Esophagus squamous epithelium (tissue), 5 donors: Measurements from ENCODE around the gene FKBP8. TPM values are rescaled to one million over a fixed set of nuclear protein-coding genes. Genes with fewer than 3 reads are reported as not detected.

Experiments
- DNase-seq: peaks from one replicate; lab custom pipeline; 2025; lab: John Stamatoyannopoulos, UW
- H3K27ac ChIP-seq, 4 donors: fragments of 200-600 bp; sonication (generic); one replicate each; pipeline ENCODE4 v1.5.1; 2016 to 2019; ENCODE audit warnings: mild to moderate bottlenecking in 1 of 4
- H3K27me3 ChIP-seq, 4 donors: fragments of 200-600 bp; sonication (generic); 1 replicate in 3 of 4; 2 replicates in 1 of 4; pipeline versions ENCODE4 v1.5.1 to v1.6.0; 2017 to 2021; ENCODE audit warnings: antibody characterized with exemption in 1 of 4
- H3K36me3 ChIP-seq, 3 donors: fragments of 200-600 bp; sonication (generic); one replicate each; pipeline ENCODE4 v1.5.1; 2016 to 2019
- H3K4me1 ChIP-seq, 3 donors: fragments of 200-600 bp; sonication (generic); one replicate each; pipeline ENCODE4 v1.5.1; 2017 to 2019
- H3K4me3 ChIP-seq, 4 donors: fragments of 200-600 bp; sonication (generic); 1 replicate in 3 of 4; 2 replicates in 1 of 4; pipeline ENCODE4 v1.5.1; 2016 to 2019; ENCODE audit warnings: mild to moderate bottlenecking in 2 of 4, moderate library complexity in 1 of 4
- H3K9me3 ChIP-seq, 3 donors: fragments of 200-600 bp; sonication (generic); one replicate each; pipeline ENCODE4 v1.5.1; 2016 to 2019
- POLR2A ChIP-seq, 4 donors: fragments of 450-650 bp; IDR thresholded peaks; one replicate each; pipeline ENCODE4 v1.6.1; 2017; ENCODE audit warnings: antibody characterized with exemption in 4 of 4, mild to moderate bottlenecking in 4 of 4, moderate library complexity in 3 of 4
- WGBS, 2 donors: methylation state at CpG; one replicate each; pipeline ENCODE4 v1.1.5; 2018; 5-methylcytosine and 5-hydroxymethylcytosine counted together
- intact Hi-C: fragments of 100-400 bp; cut with DNase I; formaldehyde crosslinking; loops from one replicate; pipeline ENCODE4 v1.15.0; 2022
- total RNA-seq, 4 donors: library from RNA; depleted of rRNA; stranded (reverse); fragments of >200 nt; gene quantifications; one replicate each; pipeline ENCODE4 v1.1.0, GENCODE V29; 2016
- TF ChIP-seq, protein P1 (sequence below), 6 experiments: fragments of 450-650 bp in 4 of 6; fragments of 200-600 bp in 2 of 6; sonication (generic) in 2 of 6; IDR thresholded peaks; one replicate each; pipeline ENCODE4 v1.5.1; 2016 to 2019; ENCODE audit warnings: antibody characterized with exemption in 6 of 6, mild to moderate bottlenecking in 4 of 6, moderate library complexity in 4 of 6
- donor health status: DM: yes; HTN: yes; CAD: no.

FKBP8 gene
- total RNA-seq, 4 donors from 2014 or later, result 132 to 273 (median 247) TPM

DNA sequence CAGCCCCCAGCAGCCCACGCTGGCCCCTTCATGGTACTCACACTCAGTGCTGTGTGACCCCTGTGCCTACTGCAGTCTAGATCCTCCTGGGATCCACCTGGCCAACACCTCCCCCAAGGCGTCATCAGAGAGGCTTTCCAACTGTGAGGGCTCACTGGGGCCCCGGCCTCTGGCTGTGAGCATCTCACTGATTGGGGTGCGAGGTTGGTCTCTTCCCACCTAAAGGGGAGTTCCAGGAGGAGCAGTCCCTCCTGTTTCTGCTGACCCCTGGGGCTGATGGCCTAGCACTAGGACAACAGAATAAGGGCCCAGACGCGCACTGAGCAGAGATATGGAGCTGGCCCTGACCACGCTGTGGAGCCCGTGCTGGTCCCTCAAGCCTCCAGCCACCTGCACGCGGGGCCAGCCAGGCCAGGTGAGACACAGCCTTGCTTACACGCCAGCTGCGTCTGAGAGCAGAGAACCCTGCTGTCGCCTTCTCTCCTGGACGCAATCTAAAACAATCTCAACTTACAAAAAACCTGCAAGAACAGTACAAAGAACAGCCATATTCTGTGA, 53.7 kb downstream of the FKBP8 start:
- no peak overlapping the region for H3K4me3 ChIP-seq
- 89 to 94% methylated on average over 10 to 14 of the region's 14 CpGs for WGBS, 2 donors
- H3K4me1 ChIP-seq, result peaks cover 17 to 83% (median 37%) of the 10 kb centered on the region in 3 donors
- TF ChIP-seq POLR2A (IDR thresholded peaks at IDR 0.05), result no peak
- TF ChIP-seq, protein P1, sequence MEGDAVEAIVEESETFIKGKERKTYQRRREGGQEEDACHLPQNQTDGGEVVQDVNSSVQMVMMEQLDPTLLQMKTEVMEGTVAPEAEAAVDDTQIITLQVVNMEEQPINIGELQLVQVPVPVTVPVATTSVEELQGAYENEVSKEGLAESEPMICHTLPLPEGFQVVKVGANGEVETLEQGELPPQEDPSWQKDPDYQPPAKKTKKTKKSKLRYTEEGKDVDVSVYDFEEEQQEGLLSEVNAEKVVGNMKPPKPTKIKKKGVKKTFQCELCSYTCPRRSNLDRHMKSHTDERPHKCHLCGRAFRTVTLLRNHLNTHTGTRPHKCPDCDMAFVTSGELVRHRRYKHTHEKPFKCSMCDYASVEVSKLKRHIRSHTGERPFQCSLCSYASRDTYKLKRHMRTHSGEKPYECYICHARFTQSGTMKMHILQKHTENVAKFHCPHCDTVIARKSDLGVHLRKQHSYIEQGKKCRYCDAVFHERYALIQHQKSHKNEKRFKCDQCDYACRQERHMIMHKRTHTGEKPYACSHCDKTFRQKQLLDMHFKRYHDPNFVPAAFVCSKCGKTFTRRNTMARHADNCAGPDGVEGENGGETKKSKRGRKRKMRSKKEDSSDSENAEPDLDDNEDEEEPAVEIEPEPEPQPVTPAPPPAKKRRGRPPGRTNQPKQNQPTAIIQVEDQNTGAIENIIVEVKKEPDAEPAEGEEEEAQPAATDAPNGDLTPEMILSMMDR (IDR thresholded peaks at IDR 0.05), result no peak
- intact Hi-C loops, result no loop called here
- H3K36me3 ChIP-seq, result no peaks in the 10 kb centered on the region
- H3K27ac ChIP-seq, result no peak overlapping the region
- no peaks in the 10 kb centered on the region for H3K9me3 ChIP-seq
- no peak for DNase-seq
- no peaks in the 10 kb centered on the region for H3K27me3 ChIP-seq

DNA sequence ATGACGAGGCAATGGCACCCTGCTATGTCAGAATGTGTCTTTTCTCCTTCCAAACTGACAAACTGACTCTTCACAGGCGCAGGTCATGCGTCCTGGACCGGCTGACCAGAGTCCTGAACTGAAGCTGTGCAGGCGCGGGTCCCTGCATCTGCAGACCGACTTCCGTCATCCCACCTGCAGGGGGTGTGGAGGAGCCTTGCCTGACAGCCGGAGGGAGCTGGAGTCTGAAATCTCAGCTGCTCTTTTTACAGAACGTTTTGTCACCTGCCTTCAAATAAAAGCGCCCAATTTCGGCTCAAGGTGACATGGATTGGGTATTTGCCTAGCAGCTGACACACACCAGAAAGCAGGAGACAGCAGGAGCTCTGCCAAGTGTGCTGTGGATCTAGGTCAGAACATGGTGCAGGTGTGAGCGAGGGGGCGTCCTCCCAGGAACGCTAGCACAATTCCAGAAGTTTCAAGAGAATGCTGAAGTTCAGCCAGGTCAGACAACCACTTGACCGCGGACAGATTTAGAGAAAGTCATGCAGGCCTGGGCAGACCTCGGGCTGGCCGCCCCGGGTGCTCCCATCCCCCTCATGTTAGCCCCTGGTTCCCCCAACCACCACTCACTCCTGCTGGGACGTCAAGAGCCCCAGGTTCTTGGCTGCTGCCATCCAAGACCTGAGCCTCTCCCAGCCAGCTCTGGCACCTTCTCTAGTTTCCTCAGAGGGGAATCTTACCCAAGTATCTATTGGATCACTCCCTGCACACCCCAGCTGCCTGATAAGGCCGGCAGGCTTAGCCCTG, 54.3 kb downstream of the FKBP8 start:
- intact Hi-C loops, result no loop called here
- no peaks in the 10 kb centered on the region for H3K27me3 ChIP-seq
- H3K4me3 ChIP-seq, result no peak overlapping the region
- 76 to 78% methylated on average over 13 to 16 of the region's 22 CpGs for WGBS, 2 donors
- H3K27ac ChIP-seq, result no peak overlapping the region
- DNase-seq, result no peak
- no peaks in the 10 kb centered on the region for H3K36me3 ChIP-seq
- TF ChIP-seq, protein P1 (IDR thresholded peaks at IDR 0.05), result peak in 1 of 6 experiments; percentile 12
- TF ChIP-seq POLR2A (IDR thresholded peaks at IDR 0.05), result no peak
- H3K4me1 ChIP-seq, result peaks cover 11 to 83% (median 33%) of the 10 kb centered on the region in 3 donors
- no peaks in the 10 kb centered on the region for H3K9me3 ChIP-seq

DNA sequence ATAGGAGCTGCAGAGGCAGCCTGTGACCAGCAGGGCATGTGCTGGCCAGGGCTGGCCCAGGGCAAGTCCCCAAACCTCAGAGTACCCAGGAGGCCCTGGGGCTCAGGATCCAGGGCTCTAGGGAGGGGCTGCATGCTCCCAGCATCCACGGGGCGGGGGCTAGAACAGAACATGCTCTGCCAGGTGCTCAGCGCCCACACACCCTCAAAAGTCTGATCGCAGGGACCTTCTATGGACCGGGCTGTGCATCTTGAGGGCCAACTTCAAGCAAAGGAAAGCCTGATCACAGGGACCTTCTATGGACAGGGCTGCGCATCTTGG, 55.0 kb downstream of the FKBP8 start:
- WGBS, 2 donors, result 100% methylated on average over 1 of the region's 6 CpGs
- no peak overlapping the region for H3K4me3 ChIP-seq
- no peaks in the 10 kb centered on the region for H3K9me3 ChIP-seq
- TF ChIP-seq, protein P1 (IDR thresholded peaks at IDR 0.05), result peak in 2 of 6 experiments; percentile 9 to 37
- TF ChIP-seq POLR2A (IDR thresholded peaks at IDR 0.05), result no peak
- DNase-seq, result no peak
- H3K4me1 ChIP-seq, result peaks cover 11 to 83% (median 38%) of the 10 kb centered on the region in 3 donors
- intact Hi-C loops, result no loop called here
- H3K27ac ChIP-seq, result no peak overlapping the region
- no peaks in the 10 kb centered on the region for H3K36me3 ChIP-seq
- H3K27me3 ChIP-seq, result no peaks in the 10 kb centered on the region

DNA sequence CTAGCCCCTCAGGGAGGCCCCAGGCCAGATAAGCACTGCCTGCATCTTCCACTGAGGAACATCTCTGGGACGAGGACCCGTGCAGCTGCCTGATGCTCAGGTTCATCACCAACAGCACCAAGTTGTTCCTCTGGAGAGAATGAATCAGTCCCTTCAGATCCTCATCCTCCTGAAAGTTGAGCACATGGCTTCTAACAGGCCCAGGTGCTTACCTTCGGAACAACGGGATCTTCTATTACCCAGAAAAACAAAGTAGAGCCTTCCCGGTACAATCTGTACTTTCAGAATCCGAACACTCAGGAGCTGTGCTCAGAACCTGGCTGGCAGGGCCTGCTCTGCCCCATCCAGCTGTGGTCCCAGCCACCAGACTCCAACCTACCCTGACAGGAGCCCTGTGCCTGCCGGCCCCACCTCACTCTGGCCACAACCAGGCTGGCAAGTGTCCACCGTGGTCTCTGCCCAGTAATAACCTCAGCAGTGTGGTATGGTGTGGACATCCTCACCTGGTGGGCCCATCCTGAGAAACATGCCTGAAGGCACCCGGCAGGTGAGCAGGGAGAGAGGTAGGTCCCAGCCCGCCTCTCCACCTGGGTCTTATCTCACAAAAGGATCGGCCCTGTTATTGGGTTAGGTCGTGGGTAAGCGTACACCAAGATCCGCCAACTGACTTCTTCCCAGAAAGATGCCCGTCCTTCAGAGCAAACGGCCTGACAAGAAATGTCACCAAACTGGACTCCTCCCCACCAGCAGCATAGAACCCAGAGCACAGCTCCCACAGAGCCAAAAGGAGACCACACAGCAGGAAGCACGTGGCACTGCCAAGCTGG, 55.6 kb downstream of the FKBP8 start:
- WGBS, 2 donors, result 81 to 90% methylated on average over 2 to 9 of the region's 17 CpGs
- H3K4me1 ChIP-seq, result peaks cover 11 to 83% (median 43%) of the 10 kb centered on the region in 3 donors
- intact Hi-C loops, result no loop called here
- H3K9me3 ChIP-seq, result no peaks in the 10 kb centered on the region
- no peak for DNase-seq
- H3K27ac ChIP-seq, result peak overlapping the region in 1 of 4 donors; percentile 4
- no peaks in the 10 kb centered on the region for H3K27me3 ChIP-seq
- no peaks in the 10 kb centered on the region for H3K36me3 ChIP-seq
- no peak overlapping the region for H3K4me3 ChIP-seq
- TF ChIP-seq, protein P1 (IDR thresholded peaks at IDR 0.05), result no peak
- no peak for TF ChIP-seq POLR2A (IDR thresholded peaks at IDR 0.05)
